Choroid plexus epithelial cell (primary cell): ENCODE measurements around the gene DNAH3.

Experiments used
- DNase-seq: peaks from one replicate; pipeline ENCODE4 v3.0.0-alpha.2; 2010; ENCODE audit warnings: low read depth
- H3K4me3 ChIP-seq: 2 replicates; pipeline ENCODE4 v1.5.1; 2011; ENCODE audit warnings: low read depth, mild to moderate bottlenecking, control low read depth, low read length, moderate library complexity
- CTCF ChIP-seq: conservative IDR thresholded peaks from 2 replicates; pipeline ENCODE4 v1.5.1; 2011; ENCODE audit warnings: low read depth, mild to moderate bottlenecking, control low read depth, inconsistent platforms, low read length, moderate library complexity

The DNAH3 gene

DNA sequence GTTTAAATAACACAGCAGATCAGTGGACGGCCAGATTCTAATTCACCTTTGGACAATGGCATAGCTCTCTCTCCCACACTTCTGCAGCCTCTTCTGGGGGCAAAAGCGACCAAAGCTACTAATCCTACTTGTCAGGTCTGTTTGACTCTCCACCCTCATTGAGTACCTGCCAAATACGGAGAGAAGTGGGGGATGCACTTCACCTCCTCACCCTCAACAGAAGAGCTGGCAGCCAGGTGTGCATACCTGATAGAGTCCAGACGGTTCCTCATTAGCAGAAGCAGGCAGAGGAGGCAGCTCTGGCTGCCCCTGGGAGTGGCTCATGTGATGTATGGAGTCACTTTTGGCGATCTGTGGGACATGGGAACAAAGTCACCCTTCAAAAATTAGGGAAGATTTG lies 4.9 kb downstream of the DNAH3 start:
- no peak for TF ChIP-seq CTCF
- H3K4me3 ChIP-seq, result no peak overlapping the region
- DNase-seq, result no peak

- TF ChIP-seq CTCF, result no peak
- no peak overlapping the region for H3K4me3 ChIP-seq
- DNase-seq, result no peak
Measured at GRCh38 chr16:21134053-21134452, 16.6 kb downstream of the DNAH3 start.

GRCh38 chr16:21130811-21131210 lies 19.8 kb downstream of the DNAH3 start:
- no peak overlapping the region for H3K4me3 ChIP-seq
- no peak for TF ChIP-seq CTCF
- DNase-seq, result no peak

DNA sequence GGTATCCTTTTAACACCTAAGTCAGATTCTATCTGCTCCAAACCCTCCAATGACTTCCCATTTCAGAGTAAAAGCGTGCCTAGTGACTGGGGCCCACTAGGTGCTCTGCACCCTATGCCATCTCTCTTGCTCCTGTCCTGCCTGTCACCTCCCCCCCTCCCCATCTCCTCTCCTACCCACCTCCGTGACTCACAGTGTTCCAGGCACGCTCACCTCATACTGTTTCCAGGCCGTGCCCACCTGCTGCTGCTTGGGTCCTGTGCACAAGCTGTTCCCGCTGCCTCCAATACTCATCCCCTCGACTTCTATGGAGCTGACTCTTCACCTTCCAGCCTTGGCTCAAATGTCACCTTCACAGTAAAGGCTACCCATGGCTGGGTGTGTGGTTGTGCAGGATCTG lies 21.7 kb downstream of the DNAH3 start:
- no peak for TF ChIP-seq CTCF
- DNase-seq, result no peak
- H3K4me3 ChIP-seq, result no peak overlapping the region

DNA sequence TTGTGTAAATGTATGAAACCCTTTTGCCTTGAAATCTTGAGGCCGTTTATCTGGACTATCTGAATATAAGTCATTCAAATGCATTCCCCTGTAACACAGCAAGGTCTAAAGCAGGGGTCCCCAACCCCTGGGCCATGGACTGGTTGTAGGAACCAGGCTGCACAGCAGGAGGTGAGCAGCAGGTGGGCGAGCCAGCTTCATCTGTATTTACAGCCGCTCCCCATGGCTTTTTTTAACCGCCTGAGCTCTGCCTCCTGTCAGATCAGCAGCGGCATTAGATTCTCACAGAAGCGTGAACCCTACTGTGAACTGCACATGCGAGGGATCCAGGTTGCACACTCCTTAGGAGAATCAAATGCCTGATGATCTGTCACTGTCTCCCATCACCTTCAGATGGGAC lies 24.1 kb downstream of the DNAH3 start:
- TF ChIP-seq CTCF, result no peak
- DNase-seq, result no peak
- no peak overlapping the region for H3K4me3 ChIP-seq

DNA sequence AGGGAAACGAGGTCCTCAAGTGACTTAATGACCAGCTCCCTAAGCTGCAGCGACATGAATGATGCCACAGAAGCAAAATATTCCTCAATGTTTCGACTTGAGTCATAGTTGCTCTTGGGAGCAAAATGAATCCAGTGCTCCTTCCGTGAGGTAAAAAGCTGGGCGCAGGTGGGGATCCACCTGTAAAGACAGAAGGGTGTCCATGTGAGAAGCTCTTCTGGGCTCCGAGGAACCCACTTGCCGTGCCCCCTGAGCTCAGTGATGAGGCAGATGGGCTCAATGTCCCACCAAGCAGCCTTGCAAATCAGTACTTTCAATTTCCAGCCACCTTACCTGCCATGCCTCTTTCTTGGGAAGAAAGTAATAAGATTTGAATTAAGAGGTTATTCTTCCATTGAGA lies 25.5 kb downstream of the DNAH3 start:
- TF ChIP-seq CTCF, result no peak
- no peak overlapping the region for H3K4me3 ChIP-seq
- DNase-seq, result no peak

- H3K4me3 ChIP-seq, result no peak overlapping the region
- no peak for DNase-seq
- no peak for TF ChIP-seq CTCF
Measured at GRCh38 chr16:21120976-21121520, 29.6 kb downstream of the DNAH3 start.
